Spleen (tissue), 7 donors: Measurements from ENCODE around the gene RGS7BP.

Source experiments
- CTCF ChIP-seq, 11 experiments: fragments of 200-600 bp in 7 of 11; fragments of 450-650 bp in 4 of 11; sonication (generic) in 4 of 11; IDR thresholded peaks in 8 of 11; conservative IDR thresholded peaks in 3 of 11; 1 replicate in 7 of 11; 2 replicates in 4 of 11; pipeline versions ENCODE4 v1.4.0 to v1.8.0; 2016 to 2021; ENCODE audit warnings: antibody characterized with exemption in 11 of 11, inconsistent platforms in 4 of 11, mild to moderate bottlenecking in 1 of 11
- POLR2A ChIP-seq, 3 donors: fragments of 450-650 bp; IDR thresholded peaks; one replicate each; pipeline ENCODE4 v1.5.1; 2017; ENCODE audit warnings: antibody characterized with exemption in 3 of 3, mild to moderate bottlenecking in 1 of 3
- POLR2AphosphoS5 ChIP-seq, 3 donors: sonication (generic); formaldehyde crosslinking; IDR thresholded peaks; one replicate each; pipeline ENCODE4 v1.5.1; 2017; ENCODE audit warnings: antibody characterized with exemption in 3 of 3
- donor health status: DM: no; HTN: no; CAD: no; lungs with moderate emphysema.
- donor health status: DM: no; HTN: no; CAD: no.
- donor health status: DM: no; HTN: no; CAD: no.

DNA sequence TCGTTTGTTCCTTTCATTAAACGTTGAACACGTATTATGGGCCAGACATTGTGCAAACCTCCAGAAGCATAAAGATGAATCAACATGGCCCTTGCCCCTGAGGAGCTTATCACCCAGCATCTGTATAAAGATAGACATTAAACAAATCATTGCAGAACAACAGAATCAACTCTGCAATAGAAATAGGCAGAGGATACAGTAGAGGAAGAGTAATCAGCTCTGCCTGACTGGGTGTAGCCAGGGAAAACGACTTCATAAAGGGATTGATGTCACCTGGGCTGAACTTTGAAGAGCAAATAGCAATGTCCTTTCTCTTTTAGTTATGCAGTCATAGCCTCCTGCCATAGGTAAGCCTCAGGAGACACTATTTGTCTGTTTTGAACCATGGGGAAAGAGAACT lies 13.4 kb downstream of the RGS7BP start:
- TF ChIP-seq CTCF (IDR thresholded peaks at IDR 0.05 in 8 of 11, conservative IDR thresholded peaks at IDR 0.05 in 3 of 11) (no peak), POLR2A (IDR thresholded peaks at IDR 0.05) (no peak), POLR2AphosphoS5 (IDR thresholded peaks at IDR 0.05) (no peak)
